Stimulated activated CD8-positive, alpha-beta memory T cell treated with anti-CD3 and anti-CD28 coated beads, Interleukin-15, amount 100 ng/mL, for 1 hour (primary cell): ENCODE measurements around the gene NUB1.

Source experiments
- DNase-seq: peaks from one replicate; pipeline ENCODE4 v3.0.0-alpha.2; 2020; ENCODE audit warnings: low read depth

Gene NUB1

DNA sequence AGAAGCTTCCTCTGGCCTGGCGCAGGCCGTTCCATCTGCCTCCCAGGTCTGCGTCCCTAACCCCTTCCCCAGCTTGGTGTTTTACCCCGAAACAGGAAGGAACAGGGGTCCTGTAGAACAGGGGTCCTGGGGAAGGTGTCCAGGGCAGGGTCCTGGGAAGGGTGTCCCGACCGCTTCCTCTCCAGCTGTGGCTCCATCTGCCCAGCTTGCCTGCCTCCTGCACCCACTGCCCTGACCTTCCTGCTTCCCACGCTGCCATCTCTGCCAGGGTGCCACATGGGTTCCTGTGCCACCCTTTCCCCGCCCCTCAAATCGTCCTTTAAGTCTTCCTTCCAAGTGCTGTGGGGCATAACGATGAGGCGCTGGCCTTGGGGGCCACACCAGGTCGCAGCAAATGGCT, 35.8 kb downstream of the NUB1 start:
- DNase-seq = no peak

- DNase-seq = no peak
Measured at GRCh38 chr7:151378011-151378410, 36.4 kb downstream of the NUB1 start.

DNA sequence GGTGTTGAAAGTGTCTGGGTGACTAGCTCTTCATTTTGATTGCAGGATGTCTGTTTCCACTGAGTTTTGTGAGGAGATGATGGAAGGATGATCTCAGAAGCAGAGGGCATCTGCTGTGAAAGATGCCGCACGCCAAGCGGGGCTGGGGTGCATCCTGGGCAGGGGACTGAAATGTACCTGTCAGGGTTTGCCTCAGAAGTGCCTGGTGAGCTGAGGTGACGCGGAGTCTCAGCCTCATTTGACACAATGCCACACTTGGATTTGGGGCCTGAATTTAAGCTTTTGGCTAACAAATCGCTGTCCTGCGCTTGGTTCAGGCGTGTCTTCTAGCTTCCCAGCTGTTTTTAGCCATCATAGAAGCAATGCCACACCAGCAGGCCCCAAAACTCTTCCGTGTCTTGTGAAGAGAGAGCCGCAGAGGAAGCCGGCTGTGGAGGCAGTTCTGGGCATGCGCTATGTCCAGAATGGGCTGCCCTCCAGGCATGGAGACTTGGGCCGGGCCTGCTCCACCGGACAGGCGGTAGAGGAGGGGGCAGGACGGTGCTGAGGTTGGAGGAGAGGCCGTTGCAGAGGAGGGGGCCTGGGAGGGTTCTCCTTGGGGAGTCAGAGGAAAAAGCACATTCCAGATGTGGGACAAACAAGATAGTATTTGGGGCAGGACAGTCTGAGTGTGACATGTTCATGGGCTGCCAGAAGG, 37.0 kb downstream of the NUB1 start:
- no peak for DNase-seq

GRCh38 chr7:151379193-151379520, 37.5 kb downstream of the NUB1 start:
- no peak for DNase-seq

DNA sequence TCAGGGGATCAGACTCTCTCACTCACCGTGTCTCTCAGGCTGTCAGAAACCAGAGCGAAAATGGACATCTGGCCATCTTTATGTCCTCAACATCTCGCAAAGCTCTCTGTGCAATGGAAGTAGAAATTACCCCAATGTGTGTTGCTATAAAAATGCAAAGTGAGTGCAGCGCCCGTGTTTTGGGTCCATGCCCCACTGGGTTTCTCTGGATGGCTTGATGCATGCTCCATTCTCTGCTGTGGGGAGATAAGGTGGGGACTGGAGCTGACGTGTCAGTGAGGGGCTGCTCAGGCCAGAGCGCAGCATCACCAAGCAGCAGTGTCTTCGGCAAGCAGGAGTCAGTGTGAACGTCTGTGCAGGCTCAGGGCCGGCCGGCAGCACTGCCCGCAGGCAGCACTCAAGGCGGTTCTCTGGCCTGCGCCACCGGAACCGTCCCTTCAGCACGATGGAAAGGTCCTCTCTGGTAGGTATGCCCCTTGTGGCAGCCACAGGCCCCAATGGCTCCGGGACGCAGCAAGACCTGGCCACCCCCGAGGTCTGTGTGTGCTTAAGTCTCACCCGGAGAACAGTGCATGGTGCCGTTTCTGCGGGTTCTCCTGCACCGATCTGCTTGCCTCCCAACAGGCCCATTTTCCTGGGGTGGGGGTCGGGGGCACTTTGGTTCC, 38.1 kb downstream of the NUB1 start:
- no peak for DNase-seq

GRCh38 chr7:151380199-151381097, 38.8 kb downstream of the NUB1 start:
- DNase-seq = no peak

- DNase-seq = no peak
Measured at GRCh38 chr7:151381098-151381347, 39.4 kb downstream of the NUB1 start.

DNA sequence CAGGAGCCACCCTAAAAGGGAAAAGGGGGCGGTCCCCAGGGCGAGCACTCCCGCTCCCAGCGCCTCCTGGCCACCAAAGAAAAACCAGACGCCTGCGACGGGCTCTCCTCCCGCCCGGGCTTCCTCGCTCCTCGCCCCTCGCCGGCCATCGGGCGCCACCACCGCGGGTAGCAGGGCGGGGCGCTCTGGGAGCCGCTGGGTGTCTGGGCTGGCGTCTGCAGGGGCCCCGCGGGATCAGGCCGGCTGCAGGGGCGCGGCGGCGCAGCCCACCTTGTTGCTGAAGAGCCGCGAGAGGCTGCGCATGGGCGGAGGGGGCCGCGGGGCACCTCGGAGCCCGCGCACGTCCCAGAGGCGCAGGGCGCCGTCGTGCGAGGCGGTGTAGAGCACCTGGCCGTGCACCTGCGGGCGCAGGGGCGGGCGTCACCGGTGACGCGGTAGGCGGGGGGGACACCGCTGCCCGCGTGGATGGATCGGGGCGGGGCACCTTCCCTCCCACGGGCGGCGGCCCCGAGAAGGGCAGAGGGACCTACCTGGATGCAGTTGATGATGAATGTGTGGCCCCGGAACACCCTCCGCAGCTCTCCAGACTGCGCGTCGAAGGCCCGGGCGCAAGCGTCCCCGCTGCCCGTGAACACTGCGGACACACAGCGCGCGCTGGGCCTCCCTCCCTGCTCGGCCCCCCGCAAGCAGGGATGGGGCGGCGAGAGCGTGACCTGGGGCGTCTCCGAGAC, 39.9 kb downstream of the NUB1 start:
- DNase-seq = no peak

DNA sequence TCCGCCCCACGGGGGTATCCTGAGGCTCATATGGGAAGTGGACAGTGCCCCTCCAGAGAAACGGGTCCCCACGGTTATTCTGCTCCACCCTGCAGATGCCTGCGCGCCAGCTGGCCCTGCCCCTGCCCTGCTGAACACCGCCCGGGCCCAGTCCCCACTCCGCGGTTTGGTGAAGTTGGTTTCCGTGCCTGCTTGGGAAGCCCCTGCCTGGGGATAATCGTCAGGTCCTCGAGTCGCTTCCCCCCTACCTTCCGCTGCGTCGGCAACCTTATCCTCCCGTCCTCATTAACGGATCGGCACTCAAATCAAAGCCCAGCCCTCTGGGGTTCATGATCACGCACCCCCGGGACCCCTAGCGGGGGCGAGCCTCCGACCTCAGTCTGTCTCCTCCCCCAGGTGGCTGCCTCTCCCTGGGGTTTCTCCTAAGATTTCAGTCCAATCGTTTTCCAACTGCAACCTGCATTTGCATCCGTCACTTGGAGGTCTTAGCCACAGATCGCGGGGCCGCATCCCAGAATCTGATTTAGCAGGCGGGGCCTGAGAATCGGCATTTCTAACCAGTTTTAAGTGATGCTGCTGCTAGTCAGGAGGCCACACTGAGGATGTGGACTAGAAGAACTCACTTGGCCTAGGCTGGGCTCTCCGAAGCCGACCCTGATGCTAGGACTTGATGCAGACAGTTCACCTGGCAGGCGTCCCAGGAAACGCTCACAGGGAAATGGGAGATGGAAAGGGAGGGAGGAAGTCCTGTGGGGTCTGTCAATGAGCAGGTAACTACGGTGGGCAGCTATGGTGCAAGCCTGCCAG, 40.7 kb downstream of the NUB1 start:
- DNase-seq = no peak

- DNase-seq = no peak
Measured at GRCh38 chr7:151383638-151384351, 42.2 kb downstream of the NUB1 start.

DNA sequence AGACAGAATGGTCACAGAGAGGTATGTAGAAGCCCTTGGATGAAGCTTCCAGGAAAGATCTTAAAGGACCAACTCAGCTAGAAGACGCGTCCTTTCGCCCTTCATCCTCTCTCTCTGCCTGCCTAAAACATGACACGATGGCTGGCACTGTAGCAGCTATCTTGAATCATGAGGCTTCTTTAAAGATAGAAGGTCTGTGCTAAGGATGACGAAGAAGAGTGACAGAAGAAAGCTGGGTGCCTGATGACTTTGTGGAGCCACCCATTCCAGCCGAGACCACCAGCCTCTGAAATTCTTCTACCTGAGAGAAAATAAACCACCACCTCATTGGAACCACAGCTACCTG, 42.7 kb downstream of the NUB1 start:
- no peak for DNase-seq

GRCh38 chr7:151384776-151385625, 43.4 kb downstream of the NUB1 start:
- no peak for DNase-seq

DNA sequence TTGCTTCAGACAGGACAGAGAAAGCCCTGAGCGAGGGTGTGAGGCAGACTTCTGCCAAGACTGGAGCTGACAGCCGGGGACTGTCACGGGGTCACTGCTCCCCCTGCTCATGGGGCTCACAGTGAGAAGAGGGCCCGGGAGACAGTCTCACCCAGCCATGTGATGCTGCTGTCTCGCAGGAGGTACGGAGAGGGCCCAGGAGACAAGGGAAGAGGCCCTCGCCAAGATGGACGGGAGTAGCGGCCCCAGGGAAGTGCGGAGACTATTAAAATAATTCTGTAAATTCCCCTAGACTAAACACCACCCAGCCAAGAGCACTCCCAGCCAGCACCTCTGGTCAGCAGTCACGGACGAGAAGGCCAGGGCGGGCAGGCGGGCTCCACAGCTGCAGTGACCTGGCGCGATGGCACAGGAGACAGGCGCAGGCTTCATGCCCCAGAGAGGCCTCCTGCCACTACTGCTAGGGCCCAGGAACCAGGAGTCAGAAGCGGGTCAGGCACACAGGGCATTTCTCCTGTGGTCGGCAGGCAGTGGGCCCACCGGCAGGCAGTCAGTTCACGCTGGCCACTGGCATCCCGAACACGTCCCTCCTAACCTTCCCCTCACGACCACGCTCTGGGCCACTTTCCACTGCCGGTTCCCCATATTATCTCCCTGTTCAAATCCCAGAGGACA, 44.2 kb downstream of the NUB1 start:
- DNase-seq = no peak

DNA sequence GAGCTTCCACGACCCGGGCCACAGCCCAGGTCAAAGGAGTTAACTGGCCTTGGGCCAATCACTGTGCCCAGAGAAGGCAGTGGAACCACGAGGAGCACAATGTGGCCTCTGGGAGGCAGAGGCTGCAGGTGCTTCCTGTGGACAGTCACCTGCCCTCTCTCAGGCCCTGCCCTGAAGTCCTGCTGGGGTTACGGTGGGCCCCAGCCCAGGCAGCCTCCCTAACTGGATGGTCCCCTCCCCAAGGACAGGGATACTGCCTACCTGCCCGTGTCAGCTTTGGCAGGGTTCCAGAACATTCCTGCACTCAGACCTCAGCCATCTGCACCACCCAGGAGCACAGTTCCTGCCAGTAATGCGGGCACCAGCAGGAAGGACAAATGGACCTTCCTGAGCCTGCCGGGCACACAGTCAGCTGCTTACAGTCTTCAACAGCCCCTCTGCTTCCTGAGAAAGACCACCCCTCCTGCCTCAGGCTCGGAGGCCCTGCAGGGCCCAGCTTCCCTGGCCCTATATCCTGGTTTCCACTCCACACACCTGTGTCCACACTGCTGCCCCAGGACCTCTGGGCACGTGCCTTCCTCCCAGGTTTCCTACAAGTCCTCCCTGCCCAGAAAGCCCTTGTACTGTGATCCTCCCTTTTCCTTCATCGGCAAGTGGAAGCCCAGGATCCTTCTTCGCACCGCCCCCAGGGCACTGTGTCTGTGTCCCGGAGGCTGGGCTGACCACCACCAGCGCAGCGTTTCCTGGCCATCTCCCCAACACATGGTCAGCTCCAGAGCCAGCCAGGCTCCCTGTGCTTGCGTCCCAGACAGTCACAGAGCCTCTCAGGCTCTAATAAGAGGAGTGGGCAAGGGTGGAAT, 44.9 kb downstream of the NUB1 start:
- no peak for DNase-seq

DNA sequence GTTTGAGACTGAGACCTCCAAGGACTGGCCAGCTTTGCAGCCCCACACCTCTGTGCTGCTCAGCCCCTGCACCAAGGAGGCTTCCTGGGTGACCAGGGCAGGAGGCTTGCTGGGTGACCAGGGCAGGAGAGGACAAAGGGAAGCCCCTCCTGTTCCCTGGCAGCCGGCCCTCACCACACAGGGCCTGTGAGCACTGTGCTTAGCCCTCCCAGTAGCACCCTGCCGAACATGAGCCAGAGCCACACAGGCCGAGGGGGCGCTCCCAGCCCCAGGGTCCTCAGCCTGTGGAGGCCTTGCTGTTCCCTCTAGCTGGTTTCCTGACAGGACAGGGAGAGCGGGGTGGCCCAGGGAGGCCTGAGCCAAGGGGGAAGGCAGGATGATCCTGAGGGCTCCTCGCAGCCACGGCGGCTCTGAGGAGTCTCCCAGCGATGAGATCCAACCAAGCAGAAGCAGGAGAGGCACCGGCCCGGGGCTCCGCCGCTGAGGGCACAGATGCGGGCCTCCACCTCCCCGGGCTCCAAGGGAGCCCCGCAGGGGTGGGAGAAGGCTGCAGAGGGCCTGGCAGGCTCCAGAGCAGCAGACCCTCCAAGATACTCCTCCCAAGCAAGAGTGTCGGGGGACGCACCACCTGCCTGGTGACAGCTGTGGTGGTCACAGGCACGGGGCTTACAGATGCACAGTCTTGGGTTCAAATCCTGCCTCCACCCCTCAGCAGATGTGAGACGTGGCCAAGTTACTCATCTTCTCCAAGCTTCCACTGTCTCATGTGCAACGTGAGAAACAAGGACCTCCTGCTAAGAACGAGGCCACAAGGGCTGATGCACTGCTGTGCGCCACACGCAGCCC, 45.8 kb downstream of the NUB1 start:
- DNase-seq = no peak

GRCh38 chr7:151388007-151388297, 46.3 kb downstream of the NUB1 start:
- DNase-seq = no peak

- DNase-seq = no peak
Measured at GRCh38 chr7:151388430-151388829, 46.8 kb downstream of the NUB1 start.
